Liver (tissue), 3 donors: Measurements from ENCODE around the gene CGRRF1.

Experiments
- ATF3 ChIP-seq: IDR thresholded peaks from 2 replicates; pipeline ENCODE4 v1.6.1; 2016; ENCODE audit warnings: antibody characterized with exemption
- CTCF ChIP-seq: fragments of 150-350 bp; IDR thresholded peaks from 2 replicates; pipeline ENCODE4 v1.5.1; 2017; ENCODE audit warnings: improper control_type of control experiment, low read depth, low read length; ENCODE audit not compliant: missing input control
- EGR1 ChIP-seq, 2 donors: IDR thresholded peaks; 2 replicates each; pipeline ENCODE4 v1.6.1; 2016 to 2018; ENCODE audit warnings: antibody characterized with exemption in 2 of 2, low read depth in 2 of 2
- FOXA1 ChIP-seq: IDR thresholded peaks from 2 replicates; pipeline ENCODE4 v1.6.1; 2016; ENCODE audit warnings: antibody characterized with exemption
- FOXA2 ChIP-seq: IDR thresholded peaks from 2 replicates; pipeline ENCODE4 v1.6.1; 2016; ENCODE audit warnings: antibody characterized with exemption
- NR2F2 ChIP-seq: IDR thresholded peaks from 2 replicates; pipeline ENCODE4 v1.6.1; 2016; ENCODE audit warnings: antibody characterized with exemption
- RAD21 ChIP-seq, 2 donors: IDR thresholded peaks; 2 replicates each; pipeline ENCODE4 v1.6.1; 2016; ENCODE audit warnings: antibody characterized with exemption in 2 of 2, mild to moderate bottlenecking in 2 of 2
- REST ChIP-seq: IDR thresholded peaks from 2 replicates; pipeline ENCODE4 v1.6.1; 2016; ENCODE audit warnings: antibody characterized with exemption, mild to moderate bottlenecking
- SP1 ChIP-seq: IDR thresholded peaks from 2 replicates; pipeline ENCODE4 v1.6.1; 2018; ENCODE audit warnings: antibody characterized with exemption, mild to moderate bottlenecking
- TAF1 ChIP-seq: conservative IDR thresholded peaks from 2 replicates; pipeline ENCODE4 v1.6.1; 2016; ENCODE audit warnings: antibody characterized with exemption, mild to moderate bottlenecking
- YY1 ChIP-seq: IDR thresholded peaks from 2 replicates; pipeline ENCODE4 v1.6.1; 2016; ENCODE audit warnings: antibody characterized with exemption, mild to moderate bottlenecking
- ZBTB33 ChIP-seq: IDR thresholded peaks from 2 replicates; pipeline ENCODE4 v1.6.1; 2016; ENCODE audit warnings: antibody characterized with exemption
- donor health status: healthy.
- donor health status: healthy.

- TF ChIP-seq CTCF, result no peak
- no peak for TF ChIP-seq RAD21 (IDR thresholded peaks at IDR 0.05)
- no peak for TF ChIP-seq SP1
- no peak for TF ChIP-seq NR2F2
- TF ChIP-seq TAF1, result no peak
- TF ChIP-seq ZBTB33, result no peak
- no peak for TF ChIP-seq REST
- TF ChIP-seq YY1, result no peak
- no peak for TF ChIP-seq ATF3
- no peak for TF ChIP-seq FOXA1
- no peak for TF ChIP-seq FOXA2
- no peak for TF ChIP-seq EGR1 (IDR thresholded peaks at IDR 0.05; ENCODE audit: low read depth in 2 of 2)
Measured at GRCh38 chr14:54500744-54501143, 9.0 kb upstream of the CGRRF1 start.
